Measurements from ENCODE around the gene PDIA3. TPM values are rescaled to one million over a fixed set of nuclear protein-coding genes. Genes with fewer than 3 reads are reported as not detected.

The PDIA3 gene
- total and polyA plus RNA-seq, 2 donors from 2014 or later = 404 to 414 TPM

GRCh38 chr15:43791993-43792760, 45.9 kb downstream of the PDIA3 start, which contains the start of gene SERF2:
TSS of gene SERF2 (plus strand) at chr15:43792320. CDS start at chr15:43792377, 57 bp downstream.
- FAIRE-seq = peak; percentile 87

DNA sequence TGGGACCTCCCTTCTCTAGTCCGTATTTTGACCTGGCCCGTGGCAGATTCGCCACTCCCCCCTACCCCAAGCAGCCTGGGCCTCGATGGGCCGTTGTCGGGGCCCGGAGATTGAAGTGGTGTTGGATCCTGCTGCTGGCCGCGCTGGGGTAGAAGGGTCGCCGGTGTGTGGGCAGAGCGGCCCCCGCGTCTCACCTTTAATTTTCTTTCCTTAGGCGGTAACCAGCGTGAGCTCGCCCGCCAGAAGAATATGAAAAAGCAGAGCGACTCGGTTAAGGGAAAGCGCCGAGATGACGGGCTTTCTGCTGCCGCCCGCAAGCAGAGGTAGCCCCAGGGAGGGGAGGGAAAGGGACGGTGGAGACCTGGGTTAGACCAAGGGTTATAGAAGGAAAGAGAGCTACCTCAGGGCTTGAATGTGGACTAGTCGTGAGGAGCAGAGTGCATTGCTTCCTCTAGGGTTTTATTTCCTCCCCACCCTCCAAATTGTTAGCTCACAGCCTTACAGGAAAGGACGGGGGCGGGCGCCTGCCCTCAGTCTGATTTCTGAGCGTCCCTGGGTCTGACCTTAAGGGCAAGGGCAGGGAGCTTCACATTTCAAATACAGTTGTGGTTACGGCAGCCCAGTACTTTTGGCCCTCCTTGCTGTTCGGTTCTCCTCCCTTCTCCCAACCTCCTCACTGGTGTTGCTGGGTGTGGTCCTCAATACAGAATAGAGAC, 46.7 kb downstream of the PDIA3 start:
- Histone ChIP-seq H3K4me3 (ENCODE audit: low read length in 3 of 3) (peak overlapping the region; percentile 96 to 100 (median 97)), H3K27me3 (ENCODE audit: control insufficient read depth, insufficient read depth, low read length) (no peaks in the 10 kb centered on the region), H3K4me1 (ENCODE audit: control insufficient read depth in 2 of 3, insufficient read depth in 2 of 3, low read depth in 1 of 3, low read length in 3 of 3) (peaks cover 5 to 24% (median 22%) of the 10 kb centered on the region in 3 donors), H3K27ac (ENCODE audit: low read depth in 2 of 2, low read length in 2 of 2) (peak overlapping the region; percentile 99), H3K36me3 (ENCODE audit: control insufficient read depth in 2 of 3, insufficient read depth in 3 of 3, low read length in 3 of 3) (peaks cover 11 to 20% (median 20%) of the 10 kb centered on the region in 3 donors), H3K9ac (ENCODE audit: low read length in 3 of 3) (peak overlapping the region; percentile 95 to 100 (median 100)), H3K9me3 (ENCODE audit: control insufficient read depth in 2 of 3, insufficient read depth in 1 of 3, low read length in 3 of 3) (no peaks in the 10 kb centered on the region)
- peak in 1 of 5 donors; percentile 53 for DNase-seq
- intact Hi-C loops (cut with DNase I) = no loop called here
- TF ChIP-seq CTCF (IDR thresholded peaks at IDR 0.05; ENCODE audit: borderline replicate concordance, extremely low read depth, insufficient read depth) = no peak
- FAIRE-seq = no peak

More at GRCh38 chr15:43791993-43792760, 45.9 kb downstream of the PDIA3 start, which contains the start of gene SERF2:
- intact Hi-C loops (cut with DNase I) = no loop called here
- peak; percentile 100 for DNase-seq
- Histone ChIP-seq H3K4me3 (ENCODE audit: low read length in 3 of 3) (peak within 1 kb of the TSS; percentile 96 to 100 (median 97)), H3K9ac (ENCODE audit: low read length in 3 of 3) (peak within 1 kb of the TSS; percentile 96 to 100 (median 100)), H3K27ac (ENCODE audit: low read depth in 2 of 2, low read length in 2 of 2) (peak within 1 kb of the TSS; percentile 99), H3K9me3 (ENCODE audit: control insufficient read depth in 2 of 3, insufficient read depth in 1 of 3, low read length in 3 of 3) (no peaks in the 10 kb centered on the region), H3K4me1 (ENCODE audit: control insufficient read depth in 2 of 3, insufficient read depth in 2 of 3, low read depth in 1 of 3, low read length in 3 of 3) (peaks cover 5 to 24% (median 22%) of the 10 kb centered on the region in 3 donors), H3K27me3 (ENCODE audit: control insufficient read depth, insufficient read depth, low read length) (no peaks in the 10 kb centered on the region), H3K36me3 (ENCODE audit: control insufficient read depth in 2 of 3, insufficient read depth in 3 of 3, low read length in 3 of 3) (peaks cover 11 to 20% (median 20%) of the 10 kb centered on the region in 3 donors)
- TF ChIP-seq CTCF (IDR thresholded peaks at IDR 0.05; ENCODE audit: borderline replicate concordance, extremely low read depth, insufficient read depth) = no peak

GRCh38 chr15:43793647-43794046, 47.4 kb downstream of the PDIA3 start:
- Histone ChIP-seq H3K9me3 (ENCODE audit: control insufficient read depth in 2 of 3, insufficient read depth in 1 of 3, low read length in 3 of 3) (no peaks in the 10 kb centered on the region), H3K27ac (ENCODE audit: low read depth in 2 of 2, low read length in 2 of 2) (peak overlapping the region; percentile 99), H3K4me3 (ENCODE audit: low read length in 3 of 3) (peak overlapping the region in 2 of 3 donors; percentile 96 to 100), H3K4me1 (ENCODE audit: control insufficient read depth in 2 of 3, insufficient read depth in 2 of 3, low read depth in 1 of 3, low read length in 3 of 3) (peaks cover 5 to 31% (median 26%) of the 10 kb centered on the region in 3 donors), H3K27me3 (ENCODE audit: control insufficient read depth, insufficient read depth, low read length) (no peaks in the 10 kb centered on the region), H3K36me3 (ENCODE audit: control insufficient read depth in 2 of 3, insufficient read depth in 3 of 3, low read length in 3 of 3) (peaks cover 11 to 23% (median 20%) of the 10 kb centered on the region in 3 donors), H3K9ac (ENCODE audit: low read length in 3 of 3) (peak overlapping the region; percentile 95 to 100 (median 100))
- no peak for TF ChIP-seq CTCF (IDR thresholded peaks at IDR 0.05; ENCODE audit: borderline replicate concordance, extremely low read depth, insufficient read depth)
- intact Hi-C loops (cut with DNase I) = no loop called here
- DNase-seq = no peak
- FAIRE-seq = no peak

All from kidney (tissue), 14 donors.